Activated B cell treated with CpG ODN at 0.5 μM for 24 hours (primary cell): ENCODE data around the gene DAPK3. TPM values are rescaled to one million over a fixed set of nuclear protein-coding genes. Genes with fewer than 3 reads are reported as not detected.
"Not testable (repeated sequence)": the region's sequence is repeated elsewhere in the genome, so short reads cannot be mapped to it uniquely, and the experiment has no call there.

ENCODE experiments used
- ATAC-seq: fragments of 200-7000 bp; cut with Tn5 transposase; one replicate; pipeline ENCODE4 v1.10.0; 2021; ENCODE audit warnings: low read depth, mild to moderate bottlenecking, moderate library complexity
- CTCF ChIA-PET: fragments of 350-600 bp; sonication (Branson Sonifier 250); formaldehyde crosslinking; loops from one replicate; lab custom pipeline; 2021; ENCODE audit warnings: antibody characterized with exemption; lab: Charles Lee
- POLR2A ChIA-PET: fragments of 350-600 bp; sonication (Branson Sonifier 250); formaldehyde crosslinking; loops from one replicate; lab custom pipeline; 2021; ENCODE audit warnings: antibody characterized with exemption; lab: Charles Lee
- DNase-seq: peaks from one replicate; pipeline ENCODE4 v3.0.0; 2022
- H3K27ac Mint-ChIP-seq: one replicate; pipeline ENCODE4 v1.8.0; 2020; ENCODE audit warnings: mixed read lengths
- H3K27me3 Mint-ChIP-seq: one replicate; pipeline ENCODE4 v1.8.0; 2021; ENCODE audit warnings: mixed read lengths
- H3K36me3 Mint-ChIP-seq: one replicate; pipeline ENCODE4 v1.8.0; 2021; ENCODE audit warnings: low read depth, mixed read lengths
- H3K4me1 Mint-ChIP-seq: one replicate; pipeline ENCODE4 v1.8.0; 2021; ENCODE audit warnings: mixed read lengths
- H3K4me3 Mint-ChIP-seq: one replicate; pipeline ENCODE4 v1.8.0; 2020; ENCODE audit warnings: mild to moderate bottlenecking, mixed read lengths
- H3K9me3 Mint-ChIP-seq: one replicate; pipeline ENCODE4 v1.8.0; 2020; ENCODE audit warnings: mixed read lengths
- intact Hi-C: fragments of 100-400 bp; cut with micrococcal nuclease; formaldehyde crosslinking; loops from one replicate; pipeline ENCODE4 v1.15.1; 2024
- total RNA-seq: library from RNA; stranded (reverse); gene quantifications from 2 replicates; pipeline ENCODE4 v1.2.3, GENCODE V29; 2022
- TF ChIP-seq, protein P1 (sequence below): fragments of 200-600 bp; IDR thresholded peaks from one replicate; pipeline ENCODE4 v1.8.0; 2022; ENCODE audit warnings: antibody characterized with exemption, mild to moderate bottlenecking

Gene DAPK3
- total RNA-seq, 1 donor from 2014 or later: 42.2 TPM

DNA sequence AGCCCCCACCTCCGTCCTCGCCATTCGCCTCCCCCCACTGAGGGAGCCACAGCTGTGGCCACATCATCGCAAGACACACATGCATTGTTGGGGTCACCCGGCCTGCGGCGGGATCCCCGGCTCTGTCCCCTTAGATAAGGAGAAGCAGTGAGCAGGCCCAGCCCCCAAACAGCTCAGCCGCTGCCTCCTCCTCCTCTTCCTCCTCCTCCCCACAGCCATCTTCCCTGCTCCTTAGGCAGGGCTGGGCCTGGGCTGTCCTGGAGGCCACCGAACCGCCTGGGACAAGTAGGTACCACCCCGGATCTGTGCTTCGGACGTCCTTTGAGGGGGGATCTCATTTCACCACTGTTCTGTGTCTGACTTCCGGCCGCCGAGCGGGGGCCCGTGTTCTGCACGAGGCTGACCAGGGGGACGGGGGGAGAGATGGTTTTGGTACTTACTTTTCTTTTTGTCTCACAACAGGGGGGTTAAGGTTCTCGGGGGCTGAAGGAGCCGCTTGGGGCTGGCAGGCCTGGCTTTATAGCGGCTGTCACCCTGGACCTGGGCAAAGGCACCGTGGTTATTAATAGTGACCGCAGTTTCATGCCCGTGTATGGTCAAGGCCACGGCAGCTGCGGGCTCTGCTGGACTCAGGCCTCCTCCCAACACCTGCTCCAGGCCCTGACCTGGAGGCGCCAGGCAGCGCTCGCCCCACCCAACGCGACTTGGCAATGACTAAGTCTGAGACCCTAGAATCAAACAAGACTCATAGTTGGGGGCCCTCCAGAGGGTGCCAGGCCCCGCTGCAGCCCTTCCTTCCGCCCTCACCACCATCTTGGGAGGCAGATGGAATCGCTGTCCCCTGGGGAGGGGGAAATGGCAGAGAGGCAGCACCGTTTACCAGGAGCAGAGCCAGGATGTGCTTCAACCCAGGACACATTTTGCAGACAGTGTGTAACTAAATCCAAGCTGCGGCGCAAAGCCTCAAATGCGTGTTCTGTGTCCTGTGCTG is 19.7 kb downstream of the DAPK3 start:
- H3K9me3 Mint-ChIP-seq: no peaks in the 10 kb centered on the region
- H3K4me3 Mint-ChIP-seq: peak overlapping the region; percentile 69
- H3K27ac Mint-ChIP-seq: no peak overlapping the region
- peak; percentile 14 for ATAC-seq
- intact Hi-C loops: no loop called here
- ChIA-PET CTCF (no interaction called here), POLR2A (interaction anchor here (0.6 kb wide), 1 partner anchor 133 kb away, joined by 14 read pairs; no protein-coding TSS in a partner anchor)
- H3K4me1 Mint-ChIP-seq: peaks cover 7% of the 10 kb centered on the region
- TF ChIP-seq, protein P1, sequence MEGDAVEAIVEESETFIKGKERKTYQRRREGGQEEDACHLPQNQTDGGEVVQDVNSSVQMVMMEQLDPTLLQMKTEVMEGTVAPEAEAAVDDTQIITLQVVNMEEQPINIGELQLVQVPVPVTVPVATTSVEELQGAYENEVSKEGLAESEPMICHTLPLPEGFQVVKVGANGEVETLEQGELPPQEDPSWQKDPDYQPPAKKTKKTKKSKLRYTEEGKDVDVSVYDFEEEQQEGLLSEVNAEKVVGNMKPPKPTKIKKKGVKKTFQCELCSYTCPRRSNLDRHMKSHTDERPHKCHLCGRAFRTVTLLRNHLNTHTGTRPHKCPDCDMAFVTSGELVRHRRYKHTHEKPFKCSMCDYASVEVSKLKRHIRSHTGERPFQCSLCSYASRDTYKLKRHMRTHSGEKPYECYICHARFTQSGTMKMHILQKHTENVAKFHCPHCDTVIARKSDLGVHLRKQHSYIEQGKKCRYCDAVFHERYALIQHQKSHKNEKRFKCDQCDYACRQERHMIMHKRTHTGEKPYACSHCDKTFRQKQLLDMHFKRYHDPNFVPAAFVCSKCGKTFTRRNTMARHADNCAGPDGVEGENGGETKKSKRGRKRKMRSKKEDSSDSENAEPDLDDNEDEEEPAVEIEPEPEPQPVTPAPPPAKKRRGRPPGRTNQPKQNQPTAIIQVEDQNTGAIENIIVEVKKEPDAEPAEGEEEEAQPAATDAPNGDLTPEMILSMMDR: no peak
- peaks cover 5% of the 10 kb centered on the region for H3K27me3 Mint-ChIP-seq
- H3K36me3 Mint-ChIP-seq: peaks cover 3% of the 10 kb centered on the region
- DNase-seq: no peak

DNA sequence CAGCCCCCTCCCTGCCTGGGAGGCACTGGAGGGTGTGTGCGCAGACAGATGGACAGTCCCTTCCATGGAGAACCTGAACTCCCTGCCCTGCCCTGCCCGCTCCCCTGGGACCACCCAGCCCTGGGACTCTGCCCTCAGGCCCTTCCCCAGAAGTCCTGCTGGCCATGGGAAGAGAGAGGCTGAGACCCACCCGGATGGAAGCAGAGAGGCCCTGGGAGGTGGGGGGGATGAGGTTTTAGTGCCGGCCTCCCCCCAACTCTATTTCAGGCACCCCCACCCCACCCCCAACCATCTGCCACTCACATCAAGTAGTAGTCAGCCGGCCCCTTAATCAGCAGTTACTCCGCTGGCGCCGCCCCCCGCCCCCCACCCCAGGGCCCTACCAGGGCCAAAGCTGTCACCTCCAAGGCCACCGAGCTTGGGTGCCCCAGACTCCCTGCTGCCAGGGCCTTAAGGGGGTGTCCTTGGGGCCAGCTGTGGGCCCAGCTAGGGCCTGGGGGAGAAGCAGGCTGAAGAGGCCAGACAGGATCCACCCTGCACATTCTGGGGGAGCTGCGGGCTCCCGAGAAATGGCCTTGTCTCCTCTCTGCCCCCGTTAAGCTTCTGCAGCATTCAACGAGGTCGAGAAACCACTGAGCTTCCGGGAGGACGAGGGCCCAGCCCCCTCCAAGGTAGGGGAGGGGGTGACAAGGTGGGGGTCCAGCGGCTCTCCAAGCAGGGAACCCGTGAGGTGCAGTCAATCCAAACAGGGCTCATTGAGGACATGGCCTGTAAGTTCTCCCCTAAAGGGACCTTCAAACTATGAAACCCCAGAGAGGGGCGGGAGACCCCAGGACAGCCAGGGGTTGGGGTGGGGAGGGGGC is 20.7 kb downstream of the DAPK3 start:
- CTCF ChIA-PET: no interaction called here
- Mint-ChIP-seq H3K27me3 (peaks cover 5% of the 10 kb centered on the region), H3K4me3 (no peak overlapping the region), H3K4me1 (peaks cover 7% of the 10 kb centered on the region), H3K36me3 (no peaks in the 10 kb centered on the region), H3K27ac (no peak overlapping the region), H3K9me3 (no peaks in the 10 kb centered on the region)
- intact Hi-C loops: no loop called here
- no peak for DNase-seq
- POLR2A ChIA-PET: interaction anchor here (0.6 kb wide), 1 partner anchor 132 kb away, joined by 14 read pairs; no protein-coding TSS in a partner anchor
- TF ChIP-seq, protein P1: no peak
- ATAC-seq: no peak

DNA sequence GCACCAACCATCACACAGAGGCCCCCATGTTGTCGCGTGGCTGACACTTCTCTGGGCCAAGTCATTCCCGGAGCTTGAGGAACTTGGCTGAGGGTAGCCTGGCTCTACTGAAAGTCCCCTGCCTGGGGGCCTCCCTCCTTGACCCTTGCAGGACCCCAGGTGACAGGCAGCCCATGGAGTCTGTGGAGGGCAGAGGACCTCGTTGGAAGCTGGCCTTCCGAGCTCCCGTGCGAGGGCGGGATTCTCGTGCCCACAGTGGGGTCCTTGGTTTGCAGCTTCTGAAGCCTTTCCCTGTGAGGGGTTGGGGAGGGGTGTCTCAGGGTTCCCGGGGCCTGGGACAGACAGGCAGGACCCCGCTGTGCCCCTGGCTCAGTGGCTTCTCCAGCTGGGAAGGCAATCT is 21.6 kb downstream of the DAPK3 start:
- TF ChIP-seq, protein P1: no peak
- Mint-ChIP-seq H3K36me3 (no peaks in the 10 kb centered on the region), H3K4me3 (no peak overlapping the region), H3K27me3 (peaks cover 5% of the 10 kb centered on the region), H3K4me1 (peaks cover 8% of the 10 kb centered on the region), H3K9me3 (no peaks in the 10 kb centered on the region), H3K27ac (no peak overlapping the region)
- ChIA-PET CTCF (no interaction called here), POLR2A (no interaction called here)
- intact Hi-C loops: no loop called here
- DNase-seq (no peak), ATAC-seq (no peak)

DNA sequence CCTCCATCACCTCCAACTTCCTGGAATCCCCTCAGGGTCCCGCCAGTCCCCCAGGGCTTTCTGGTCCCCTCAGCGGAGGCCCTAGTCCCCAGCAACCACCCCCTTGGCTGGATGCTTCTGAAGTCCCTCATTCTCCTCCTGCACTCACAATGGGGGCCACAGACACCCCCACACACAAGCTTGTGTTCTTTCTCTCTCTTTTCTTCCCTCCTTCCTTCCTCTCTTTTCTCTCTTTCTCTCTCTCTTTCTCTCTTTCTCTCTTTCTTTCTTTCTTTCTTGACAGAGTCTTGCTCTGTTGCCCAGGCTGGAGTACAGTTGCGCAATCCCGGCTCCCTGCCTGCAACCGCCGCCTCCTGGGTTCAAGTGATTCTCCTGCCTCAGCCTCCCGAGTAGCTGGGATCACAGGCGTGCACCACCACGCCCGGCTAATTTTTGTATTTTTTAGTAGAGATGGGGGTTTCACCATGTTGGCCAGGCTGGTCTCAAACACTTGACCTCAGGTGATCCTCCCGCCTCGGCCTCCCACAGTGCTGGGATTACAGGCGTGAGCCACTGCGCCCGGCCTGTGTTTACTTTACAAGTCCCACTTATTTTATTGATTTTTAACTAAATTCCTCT is 23.5 kb downstream of the DAPK3 start:
- H3K4me3 Mint-ChIP-seq, intact Hi-C loops, DNase-seq, H3K9me3 Mint-ChIP-seq, H3K27me3 Mint-ChIP-seq, H3K36me3 Mint-ChIP-seq, H3K4me1 Mint-ChIP-seq, POLR2A ChIA-PET, ATAC-seq, H3K27ac Mint-ChIP-seq, CTCF ChIA-PET: not testable (repeated sequence)

DNA sequence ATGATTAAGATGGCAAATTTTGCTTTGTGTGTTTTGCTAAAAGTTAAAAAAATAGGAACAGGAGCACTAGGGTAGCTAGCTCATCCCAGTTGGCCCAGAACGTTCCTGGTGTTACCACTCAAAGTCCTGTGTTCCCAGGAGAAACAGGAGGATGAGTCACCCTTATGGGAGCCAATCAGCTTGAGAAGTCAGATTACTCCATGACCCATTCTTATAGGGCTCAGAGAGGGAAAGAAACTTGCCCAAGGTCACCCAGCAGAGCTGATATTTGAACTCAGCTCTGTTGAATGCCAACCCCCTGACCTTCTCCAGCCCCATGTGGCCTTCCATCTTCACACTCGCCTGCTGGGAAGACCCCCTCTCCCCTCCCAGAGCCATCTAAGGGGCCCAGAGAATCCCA is 25.1 kb downstream of the DAPK3 start:
- H3K36me3 Mint-ChIP-seq: no peaks in the 10 kb centered on the region
- no peaks in the 10 kb centered on the region for H3K9me3 Mint-ChIP-seq
- peaks cover 2% of the 10 kb centered on the region for H3K27me3 Mint-ChIP-seq
- DNase-seq: no peak
- TF ChIP-seq, protein P1: no peak
- CTCF ChIA-PET: no interaction called here
- no peak overlapping the region for H3K4me3 Mint-ChIP-seq
- peaks cover 3% of the 10 kb centered on the region for H3K4me1 Mint-ChIP-seq
- no peak overlapping the region for H3K27ac Mint-ChIP-seq
- POLR2A ChIA-PET: no interaction called here
- intact Hi-C loops: no loop called here
- ATAC-seq: no peak
